ENCODE measurements around the gene NDUFA13.
A peak's percentile ranks its signal among the peaks of the same experiment; 100 is the strongest.
"Not testable (repeated sequence)": the region's sequence is repeated elsewhere in the genome, so short reads cannot be mapped to it uniquely, and the experiment has no call there.

Gene NDUFA13

DNA sequence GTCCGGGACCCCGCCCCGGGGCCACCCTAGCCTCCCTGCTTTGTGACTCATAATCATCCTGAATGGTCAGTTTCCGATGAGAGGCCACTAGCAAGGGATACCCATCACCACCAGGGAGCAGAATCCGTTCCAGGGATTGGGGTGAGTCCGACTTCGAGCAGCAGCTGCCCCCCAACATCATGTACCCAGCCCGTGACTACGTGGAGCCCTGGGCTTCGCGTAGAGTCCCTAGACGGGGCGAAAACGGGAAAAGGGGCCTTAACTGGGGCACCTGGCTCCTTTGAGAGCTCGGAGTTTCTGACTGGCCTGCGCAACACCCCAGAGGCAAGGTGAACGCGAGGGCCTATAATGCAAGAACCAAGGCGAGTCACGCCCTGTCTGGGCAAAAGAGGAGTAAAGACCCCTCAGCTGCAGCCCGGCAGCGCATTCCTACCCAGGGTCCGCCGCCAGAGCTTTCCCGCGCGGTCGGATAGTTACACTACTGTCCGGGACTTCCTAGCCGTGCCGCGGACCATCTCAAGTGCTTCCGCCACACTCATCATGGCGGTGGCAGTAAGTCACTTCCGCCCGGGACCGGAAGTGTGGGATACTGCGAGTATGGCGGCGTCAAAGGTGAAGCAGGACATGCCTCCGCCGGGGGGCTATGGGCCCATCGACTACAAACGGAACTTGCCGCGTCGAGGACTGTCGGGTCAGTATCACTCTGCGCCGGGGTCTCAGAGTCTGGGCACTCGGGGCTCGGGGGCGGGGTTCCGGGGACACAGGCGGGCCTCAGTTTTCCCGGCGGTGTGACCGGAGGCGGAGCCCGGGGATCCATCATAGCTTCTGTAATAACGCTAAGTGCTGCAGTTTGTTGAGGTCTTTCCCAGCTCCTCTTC is at the start of gene NDUFA13:
Gene NDUFA13, plus strand, starts transcription at position 584 of the 878 bp plus-strand sequence. Its CDS starts 14 bp downstream, at position 598.
- DNase-seq: peak; percentile 95 to 96

DNA sequence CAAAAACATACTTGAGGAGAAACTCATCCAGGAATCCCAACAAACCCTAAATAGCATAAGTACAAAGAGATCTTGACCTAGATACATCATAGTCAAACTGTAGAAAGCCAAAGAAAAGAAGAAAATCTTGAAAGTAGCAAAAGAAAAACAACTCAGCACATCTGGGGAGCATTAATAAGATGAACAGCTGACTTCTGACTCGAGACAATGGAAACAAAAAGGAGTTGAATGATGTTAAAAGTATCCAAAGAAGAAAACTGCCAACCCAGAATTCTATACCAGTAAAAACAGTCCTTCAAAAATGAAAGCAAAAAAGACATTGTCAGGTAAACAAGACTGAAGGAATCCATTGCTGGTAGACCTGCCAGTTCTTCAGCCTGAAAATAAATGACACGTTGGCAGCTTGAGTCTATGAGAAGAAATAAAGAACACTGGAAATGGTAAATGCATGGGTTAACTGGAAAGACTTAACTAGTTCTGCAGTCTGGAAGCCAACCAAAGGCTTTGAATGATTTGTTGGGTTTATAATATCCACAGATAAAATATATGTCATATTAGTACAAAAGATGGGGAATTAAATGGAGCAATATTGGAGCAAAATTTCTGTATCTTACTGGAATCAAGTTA is 47.5 kb upstream of the NDUFA13 start:
- DNase-seq: no peak

DNA sequence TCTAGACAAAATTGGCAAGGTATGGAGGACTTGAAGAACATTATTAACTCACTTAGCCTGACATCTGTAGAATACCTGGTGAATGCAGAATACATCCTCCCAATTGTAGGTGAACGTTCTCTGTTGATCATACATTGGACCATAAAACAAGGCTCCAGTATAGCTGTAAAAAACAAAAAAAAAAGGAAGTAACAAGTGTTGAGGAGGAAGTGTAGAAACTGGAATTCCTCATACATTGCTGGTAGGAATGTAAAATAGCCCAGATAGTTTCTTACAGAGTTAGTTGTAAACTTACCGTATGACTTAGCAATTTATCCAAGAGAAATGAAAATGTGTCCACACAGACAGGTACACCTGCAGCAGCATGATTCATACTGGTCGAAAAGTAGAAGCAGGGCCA is 45.4 kb upstream of the NDUFA13 start:
- DNase-seq: no peak

DNA sequence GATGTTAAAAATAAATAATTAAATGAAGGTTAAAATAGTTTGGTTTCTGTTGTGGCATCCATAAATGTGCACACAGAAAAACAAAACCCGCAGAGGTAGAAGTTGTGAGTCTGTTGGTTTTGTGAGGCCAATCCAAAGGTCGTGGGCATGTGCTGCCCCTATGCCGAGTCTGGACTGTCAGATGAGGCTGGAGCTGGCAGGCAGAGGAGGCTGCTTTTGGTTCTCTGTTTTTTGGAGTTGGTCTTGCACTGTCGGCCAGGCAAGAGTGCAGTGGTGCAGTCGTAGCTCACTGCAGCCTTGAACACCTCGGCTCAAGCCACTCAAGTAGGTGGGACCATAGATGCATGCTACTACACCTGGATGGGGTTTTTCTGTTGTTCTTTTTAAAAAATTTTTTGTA is 44.3 kb upstream of the NDUFA13 start:
- DNase-seq: no peak

DNA sequence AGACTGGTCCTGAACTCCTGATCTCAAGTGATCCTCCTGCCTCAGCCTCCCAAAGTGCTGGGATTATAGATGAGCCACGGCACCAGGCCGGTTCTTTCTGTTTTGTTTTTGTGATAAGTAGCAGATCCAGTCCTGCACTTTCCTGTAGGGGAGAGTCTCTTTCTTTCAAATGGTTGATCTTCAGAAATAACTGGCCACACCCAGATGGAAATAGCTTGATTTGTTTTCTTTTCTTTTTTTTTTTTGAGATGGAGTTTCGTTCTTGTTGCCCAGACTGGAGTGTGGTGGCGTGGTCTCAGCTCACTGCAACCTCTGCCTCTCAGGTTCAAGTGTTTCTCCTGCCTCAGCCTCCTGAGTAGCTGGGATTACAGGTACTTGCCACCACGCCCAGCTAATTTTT is 43.9 kb upstream of the NDUFA13 start:
- not testable (repeated sequence) for DNase-seq

DNA sequence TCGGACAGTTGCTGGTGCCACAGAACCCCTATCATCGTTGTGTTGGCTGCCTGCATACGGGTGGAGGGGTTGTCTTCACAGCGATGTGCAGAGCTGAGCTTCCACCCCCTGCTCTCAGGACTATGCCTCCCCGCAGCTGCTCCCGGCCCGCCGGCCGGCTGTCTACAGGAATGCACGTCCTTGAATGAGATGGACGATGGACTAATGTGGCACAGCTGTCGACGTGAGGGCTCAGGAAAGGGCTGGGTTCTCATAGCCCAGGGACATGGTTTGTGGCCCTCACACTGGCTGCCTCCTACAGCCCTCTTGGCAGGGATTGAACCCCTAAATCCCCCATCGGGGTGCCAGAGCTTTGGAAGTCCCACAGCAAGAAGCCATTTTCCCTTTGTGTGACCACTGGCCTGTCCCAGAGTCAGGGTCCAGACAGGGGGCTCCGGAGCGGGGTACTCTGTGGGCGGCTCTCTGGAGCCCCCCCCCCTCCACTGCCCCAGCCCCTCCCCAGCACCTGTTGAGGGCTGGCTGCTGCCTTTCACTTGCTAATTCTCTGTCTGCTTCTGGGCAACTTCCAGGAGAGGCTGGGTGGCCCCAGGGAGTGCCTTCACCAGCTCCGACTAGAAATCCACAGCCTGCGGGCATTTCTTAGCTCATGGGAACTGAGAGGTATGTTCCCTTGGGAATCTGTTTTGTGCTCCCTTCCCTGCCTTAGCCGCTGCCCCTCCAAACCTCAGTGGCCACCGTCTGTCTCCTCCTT is 40.8 kb upstream of the NDUFA13 start:
- DNase-seq: no peak

DNA sequence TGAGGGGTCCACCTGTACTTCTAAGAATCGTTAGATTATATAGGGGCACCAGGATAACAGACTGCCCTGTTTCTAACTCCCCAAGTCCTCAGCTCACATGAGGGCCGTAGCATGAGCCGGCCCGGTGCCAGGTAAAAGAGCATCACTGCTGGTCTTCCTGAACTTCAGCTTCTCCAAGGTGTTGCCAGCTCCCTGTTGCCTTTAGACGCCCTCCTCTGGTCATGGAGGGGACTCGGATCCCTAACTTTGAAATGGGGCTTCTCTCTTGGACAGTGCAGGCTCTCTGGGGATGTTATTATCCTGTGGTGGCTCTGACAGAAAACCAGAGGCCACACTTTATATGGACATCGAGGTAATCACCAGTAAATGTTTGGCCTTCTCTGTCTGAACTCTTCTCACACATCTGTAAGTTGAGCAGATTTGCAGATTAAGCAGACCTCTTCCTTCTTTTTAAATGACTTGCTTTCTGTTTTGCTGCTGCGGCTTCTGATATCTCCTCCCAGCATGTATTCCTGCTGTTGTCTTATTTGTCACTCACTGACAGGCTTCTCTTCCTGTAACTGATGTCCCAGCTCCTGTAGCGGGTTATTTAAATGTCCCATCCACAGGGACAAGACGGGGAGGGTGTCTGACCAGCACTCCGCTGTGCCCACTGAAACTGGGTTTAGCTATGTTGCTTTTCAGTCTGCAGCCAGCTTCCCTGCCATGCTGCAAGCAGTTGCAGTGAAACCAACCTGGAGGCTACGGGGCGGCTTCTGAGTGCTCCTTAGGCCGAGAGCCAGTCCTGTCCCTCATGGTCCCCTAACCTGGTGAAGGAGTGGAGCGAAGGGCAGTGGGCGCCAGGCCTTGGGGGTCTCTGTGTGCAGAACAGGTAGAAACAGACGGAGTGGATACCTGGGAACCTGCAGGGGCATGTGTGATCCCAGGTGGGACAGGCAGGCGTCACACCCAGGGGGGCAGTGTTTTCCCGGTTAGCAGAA is 39.9 kb upstream of the NDUFA13 start:
- DNase-seq: no peak

DNA sequence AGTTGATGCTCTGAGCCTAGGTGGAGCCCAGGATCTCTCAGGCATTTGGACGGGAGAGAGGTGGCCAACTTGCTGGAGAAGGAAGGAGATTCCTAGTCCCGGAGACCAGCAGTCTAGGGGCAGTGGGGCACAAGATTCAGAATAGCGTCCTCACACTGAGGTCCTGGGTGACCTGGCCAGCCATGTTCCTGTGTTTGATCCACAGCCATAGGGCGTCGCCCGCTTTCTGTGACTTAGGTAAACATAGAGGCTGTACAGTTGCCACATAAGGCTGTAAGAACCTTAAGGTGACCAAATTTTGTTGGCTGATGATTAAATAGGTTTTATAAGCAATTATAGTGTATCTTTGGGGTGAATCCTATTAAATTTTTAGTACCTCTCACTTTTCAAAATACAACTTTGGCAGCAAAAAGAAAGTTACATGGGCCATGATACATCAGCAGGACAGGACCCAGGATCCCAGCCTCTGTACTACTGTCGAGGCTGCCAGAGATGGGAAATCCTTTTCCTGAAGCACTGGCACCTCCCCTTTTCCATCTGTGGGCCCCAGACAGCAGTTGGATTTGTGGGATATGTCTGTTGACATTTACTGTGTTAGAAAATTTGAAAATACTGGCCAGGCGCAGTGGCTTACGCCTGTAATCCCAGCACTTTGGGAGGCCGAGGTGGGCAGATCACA is 38.2 kb upstream of the NDUFA13 start:
- DNase-seq: no peak

DNA sequence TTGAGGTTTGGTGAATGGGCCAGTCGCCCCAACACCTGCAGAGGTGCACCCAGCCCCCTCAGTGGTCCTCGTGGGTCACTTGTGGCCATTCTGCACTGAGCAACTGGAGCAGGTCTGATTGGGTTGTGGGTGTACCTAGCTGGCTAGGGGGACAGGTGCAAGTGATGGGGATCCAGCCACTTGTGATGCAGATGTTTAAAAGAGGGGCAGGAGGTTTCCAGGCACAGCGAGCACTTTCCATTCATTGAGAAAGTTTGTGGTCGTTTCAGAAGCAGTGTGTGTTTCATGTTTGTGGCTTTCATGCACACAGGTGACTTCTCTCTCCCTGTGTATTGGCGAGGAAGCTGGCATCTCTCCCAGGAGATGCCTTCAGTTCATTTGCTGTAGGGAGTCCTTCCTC is 35.3 kb upstream of the NDUFA13 start:
- peak in 1 of 2 experiments; percentile 26 for DNase-seq

DNA sequence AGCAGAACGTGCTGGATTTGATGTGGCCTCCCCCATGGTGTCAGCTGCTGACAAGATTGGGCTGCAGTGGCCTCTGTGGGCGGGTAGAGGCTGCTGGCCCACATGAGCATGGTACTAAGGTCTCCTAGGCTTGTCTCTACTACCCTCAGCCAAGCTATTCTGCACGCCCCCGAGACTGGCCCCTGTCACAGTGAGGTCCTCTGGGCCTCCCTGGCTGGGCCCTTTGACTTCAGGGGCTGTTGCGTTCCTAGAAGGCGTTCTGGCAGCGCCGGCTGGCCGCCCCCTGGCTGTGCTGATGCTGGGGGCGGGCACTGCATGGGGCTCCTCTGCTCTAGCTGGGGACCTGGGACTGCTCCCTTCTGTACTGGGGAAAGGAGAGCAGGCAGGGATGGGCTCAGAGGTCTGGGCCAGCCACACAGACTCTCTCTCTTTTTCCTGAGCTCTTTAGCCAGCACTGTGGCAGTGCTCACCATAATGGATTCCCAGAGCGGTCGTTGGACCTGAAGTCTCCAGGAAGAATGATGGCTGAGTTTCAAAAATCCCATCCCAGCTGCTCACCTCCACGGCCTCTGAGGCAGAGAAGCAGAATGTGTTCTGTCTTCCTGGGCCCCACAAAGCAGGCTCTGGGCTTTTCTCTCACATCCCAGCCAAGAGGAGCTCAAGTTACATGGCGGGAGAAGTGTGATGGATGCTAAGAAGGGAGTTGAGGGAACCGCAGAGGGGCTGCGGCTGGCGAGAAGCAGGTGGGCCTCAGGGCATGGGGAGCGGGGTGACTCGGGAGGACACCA is 33.0 kb upstream of the NDUFA13 start:
- no peak for DNase-seq

DNA sequence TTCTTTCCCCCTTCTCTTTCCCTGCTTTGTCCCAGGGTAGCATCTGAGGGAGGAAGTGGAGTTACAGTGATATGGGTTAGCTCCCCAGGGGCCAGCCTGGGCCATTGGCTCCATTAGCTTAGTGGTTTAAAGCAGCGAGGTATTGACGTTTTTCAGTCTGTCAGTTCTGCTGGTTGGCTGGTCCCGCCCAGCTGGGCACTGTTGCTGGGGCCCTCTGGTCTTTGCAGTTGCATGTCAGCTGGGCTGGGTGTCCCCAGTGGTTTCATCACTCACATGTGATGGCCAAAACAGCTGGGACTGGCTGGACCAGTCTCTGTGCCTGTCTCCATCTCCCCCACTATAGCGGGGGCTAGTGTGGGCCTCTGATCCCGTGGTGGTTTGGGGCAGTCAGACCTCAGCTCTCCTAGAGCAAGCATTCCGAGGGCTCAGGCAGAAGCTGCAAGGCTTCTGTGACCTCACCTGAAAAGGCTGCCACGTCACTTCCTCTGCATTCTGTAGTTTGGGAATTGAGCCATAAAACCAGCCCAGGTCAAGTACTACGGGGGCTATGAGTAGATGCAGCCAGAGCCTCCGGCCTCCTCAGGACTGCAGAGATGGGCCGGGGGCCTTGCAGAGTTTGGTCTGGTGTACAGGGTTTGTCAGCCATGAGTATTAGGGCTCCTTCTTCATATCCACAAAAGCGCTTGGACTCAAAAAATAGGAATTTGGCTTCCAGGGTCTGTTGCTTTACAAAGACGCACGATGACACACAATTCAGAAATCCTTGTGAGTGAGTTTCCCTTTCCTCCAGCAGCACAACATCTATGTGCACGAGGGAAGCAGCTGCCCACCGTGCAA is 30.6 kb upstream of the NDUFA13 start:
- no peak for DNase-seq

DNA sequence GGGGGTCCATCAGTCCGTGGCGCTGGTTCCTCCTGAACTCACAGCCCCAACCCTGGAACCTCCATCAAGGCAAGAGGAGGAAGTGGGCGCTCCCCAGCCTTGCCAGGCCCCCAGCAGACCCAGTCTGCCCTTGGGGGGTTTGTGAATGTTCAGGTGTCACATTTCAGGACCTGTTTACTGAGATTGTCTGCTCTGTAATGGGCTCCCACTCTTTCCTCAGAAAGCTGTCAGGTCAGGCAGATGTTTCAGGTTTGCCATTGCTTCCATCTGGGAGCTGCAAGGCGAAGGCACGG is 30.1 kb upstream of the NDUFA13 start:
- DNase-seq: no peak

DNA sequence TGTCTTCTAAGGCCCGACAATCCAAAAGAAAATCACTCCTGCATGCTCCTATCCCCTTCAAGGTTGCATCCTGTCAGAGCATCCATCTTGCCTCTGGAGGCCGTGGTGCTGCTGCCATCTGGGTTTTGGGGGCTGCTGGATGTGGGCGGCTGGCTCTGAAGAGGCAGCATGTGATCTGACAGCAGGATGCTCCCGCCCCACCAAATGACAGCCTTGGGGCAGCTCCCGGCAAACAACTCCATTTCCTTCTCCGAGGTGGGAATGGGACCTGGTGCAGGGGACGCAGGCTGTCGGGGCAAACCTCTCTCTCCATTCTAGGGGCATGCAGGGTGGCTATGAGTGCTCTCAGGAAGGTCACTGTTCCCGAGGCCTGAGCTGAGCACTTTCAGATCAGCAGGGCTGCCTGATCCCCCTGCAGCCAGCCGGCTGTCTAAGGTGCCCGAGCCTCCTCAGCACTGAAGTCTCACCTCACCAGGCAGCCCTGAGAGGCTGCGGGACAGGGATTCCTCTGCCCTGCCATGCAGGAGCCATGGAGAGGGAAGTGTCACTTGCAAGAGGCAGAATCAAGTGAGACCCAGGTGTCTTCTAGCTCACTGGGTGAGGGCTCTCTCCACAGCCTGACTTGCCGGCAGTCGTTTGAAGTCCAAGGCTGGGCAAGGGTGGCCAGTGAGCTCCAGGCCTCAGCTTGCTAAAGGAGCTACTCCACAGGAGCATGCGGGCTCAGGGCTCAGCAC is 29.5 kb upstream of the NDUFA13 start:
- no peak for DNase-seq

DNA sequence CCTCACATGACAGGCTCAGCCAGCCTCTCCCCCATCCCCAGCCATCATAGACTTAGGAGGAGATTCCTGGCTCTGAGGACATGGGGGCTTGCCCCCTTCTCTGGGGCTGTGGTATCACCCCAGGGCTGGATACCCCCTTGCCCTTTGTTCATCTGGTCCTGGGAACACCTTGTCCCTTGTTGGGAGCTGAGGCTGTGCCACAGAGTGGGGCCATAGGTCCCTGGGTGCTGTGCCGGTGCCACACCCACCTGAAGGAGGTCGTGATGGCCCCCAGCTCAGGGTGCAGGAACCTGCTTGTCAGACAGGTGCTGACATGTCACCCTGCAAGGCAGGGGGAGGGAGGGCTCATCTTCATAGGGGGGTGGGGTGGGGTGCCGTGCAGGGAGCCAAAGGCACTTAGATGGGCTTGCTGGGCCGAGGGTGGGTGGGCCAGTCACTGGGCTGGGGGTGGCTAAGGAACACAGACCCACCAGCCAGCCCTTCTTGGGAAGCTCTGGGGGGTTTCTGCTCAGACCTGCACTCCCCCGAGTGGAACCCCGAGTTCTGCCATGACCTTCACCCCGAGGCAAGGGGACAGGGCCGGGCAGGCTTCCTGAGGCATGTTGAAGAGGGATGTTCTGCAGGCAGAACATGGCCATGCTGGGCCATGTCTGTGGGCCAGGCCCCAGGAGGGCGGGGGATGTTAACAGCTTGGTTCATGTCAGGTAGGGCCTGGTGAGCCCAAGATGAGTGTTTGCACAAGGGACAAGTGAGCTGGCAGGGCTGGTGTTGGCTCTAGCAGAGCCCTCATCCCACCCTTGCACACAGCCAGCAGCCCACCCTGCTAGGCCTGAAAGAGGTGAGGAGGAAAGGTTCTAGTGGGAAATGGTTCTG is 28.7 kb upstream of the NDUFA13 start:
- no peak for DNase-seq

DNA sequence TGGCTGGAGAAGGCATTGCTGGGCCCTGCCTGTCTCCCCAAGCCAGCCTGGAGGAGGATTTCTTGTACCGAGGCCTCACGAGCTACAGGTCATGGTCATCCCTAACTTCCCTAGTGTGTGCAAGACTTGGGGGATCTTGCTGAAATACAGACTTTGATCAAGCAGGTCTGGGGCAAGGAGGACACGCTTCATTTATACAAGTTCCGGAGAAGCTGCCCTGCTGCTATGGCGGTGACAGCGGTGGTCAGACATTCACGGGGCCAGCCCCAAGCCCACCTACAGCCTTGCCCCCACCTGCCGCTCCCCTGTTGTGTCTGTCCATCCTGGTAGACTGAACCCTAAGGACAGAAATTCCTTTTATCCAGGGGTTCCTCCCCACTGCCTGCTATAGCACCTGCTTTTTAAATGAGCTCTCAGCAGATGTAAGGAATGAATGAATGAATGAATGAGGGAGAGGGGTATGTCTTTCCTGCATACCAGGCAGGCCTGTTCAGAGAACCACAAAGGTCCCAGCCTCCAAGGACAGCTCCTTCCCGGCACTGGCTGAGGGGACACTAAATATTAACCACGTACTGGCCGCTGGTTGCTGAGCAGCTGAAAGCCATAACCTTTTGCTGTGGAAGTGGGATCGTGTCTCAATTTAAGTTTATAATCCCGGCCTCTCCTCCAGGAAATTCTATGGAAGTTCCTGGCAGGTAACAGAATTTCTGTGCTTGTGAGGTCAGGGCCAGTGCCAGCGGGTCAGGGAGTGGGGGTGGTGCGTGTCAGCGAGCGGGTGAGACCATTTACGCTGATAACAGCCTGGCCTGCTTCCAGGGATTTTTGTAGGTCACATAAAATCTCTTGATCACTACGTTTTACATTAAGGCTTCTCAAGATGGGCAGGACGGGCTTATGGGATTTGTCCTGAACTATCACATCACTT is 27.8 kb upstream of the NDUFA13 start:
- no peak for DNase-seq

DNA sequence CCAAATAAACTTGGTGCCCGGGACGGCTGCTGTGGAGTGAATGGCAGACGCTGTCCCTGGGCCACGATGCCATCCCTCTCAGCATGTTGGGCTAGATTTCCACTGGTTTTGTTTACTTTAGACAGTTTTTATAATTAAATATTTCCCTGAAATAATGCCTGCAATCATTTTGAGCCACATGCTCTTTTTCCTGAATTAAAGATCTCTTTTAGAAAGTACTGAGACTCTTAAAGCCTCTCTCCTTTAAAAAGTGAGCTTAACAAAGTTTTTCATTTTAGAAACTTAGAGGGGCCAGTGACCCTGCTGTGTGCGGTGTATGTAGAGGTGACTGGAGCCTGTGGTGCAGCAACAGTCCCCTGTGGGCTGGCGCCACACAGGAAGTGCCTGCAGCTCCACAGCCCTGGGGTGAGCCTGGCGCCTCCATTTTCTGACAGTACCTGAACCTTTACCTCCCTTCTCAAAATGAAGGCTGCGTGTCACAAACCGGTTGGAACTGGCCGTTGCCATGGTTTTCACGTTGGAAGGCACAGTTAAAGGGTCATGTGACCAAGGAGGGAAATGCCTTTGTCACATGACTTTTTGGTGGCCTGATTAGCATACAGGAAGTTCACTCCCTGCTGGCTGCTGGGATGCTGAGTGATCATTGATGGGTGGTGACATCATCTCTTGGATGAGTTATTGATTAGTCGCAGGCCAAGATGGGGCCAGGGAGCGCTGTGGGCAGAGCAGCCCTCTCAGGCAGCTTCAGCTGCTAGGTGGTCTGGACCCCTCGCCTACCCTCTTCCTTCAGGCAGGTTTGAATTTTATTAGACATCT is 26.9 kb upstream of the NDUFA13 start:
- DNase-seq: peak; percentile 80 to 84

Measured in activated CD4-positive, alpha-beta T cell treated with anti-CD3 and anti-CD28 coated beads, Interleukin-2, amount 50 U/mL, for 48 hours (primary cell).